Mesendoderm (in vitro differentiated cells): Measurements from ENCODE around the gene UBALD1.

Experiments used
- DNase-seq: peaks from one replicate; pipeline ENCODE4 v3.0.0; 2013
- H2AK5ac ChIP-seq: 2 replicates; pipeline ENCODE4 v1.6.1; 2013; ENCODE audit warnings: low read length, inconsistent platforms
- H2BK120ac ChIP-seq: 2 replicates; pipeline ENCODE4 v1.6.1; 2013; ENCODE audit warnings: low read depth, mild to moderate bottlenecking, low read length, moderate library complexity, mixed read lengths
- H2BK15ac ChIP-seq: replicated peaks from 2 replicates; pipeline ENCODE4 v1.6.1; 2013; ENCODE audit warnings: low read depth, mild to moderate bottlenecking, moderate library complexity
- H2BK5ac ChIP-seq: 2 replicates; pipeline ENCODE4 v1.6.1; 2013; ENCODE audit warnings: low read length, inconsistent platforms
- H3K18ac ChIP-seq: 2 replicates; pipeline ENCODE4 v1.6.1; 2013; ENCODE audit warnings: mild to moderate bottlenecking, low read length, mixed read lengths
- H3K23ac ChIP-seq: one replicate; pipeline ENCODE4 v1.6.1; 2013; ENCODE audit warnings: low read length
- H3K27ac ChIP-seq: 2 replicates; pipeline ENCODE4 v1.5.1; 2013; ENCODE audit warnings: low read depth, mild to moderate bottlenecking, inconsistent platforms, low read length, moderate library complexity
- H3K27me3 ChIP-seq: 2 replicates; pipeline ENCODE4 v1.6.1; 2013; ENCODE audit warnings: low read length, control low read depth, mild to moderate bottlenecking, inconsistent platforms; ENCODE audit not compliant: insufficient read depth, poor library complexity
- H3K36me3 ChIP-seq: 2 replicates; pipeline ENCODE4 v1.6.1; 2013; ENCODE audit warnings: low read length, inconsistent platforms; ENCODE audit not compliant: control insufficient read depth, insufficient read depth
- H3K4ac ChIP-seq: one replicate; pipeline ENCODE4 v1.6.1; 2013; ENCODE audit warnings: low read depth, mild to moderate bottlenecking, low read length, moderate library complexity
- H3K4me1 ChIP-seq: 2 replicates; pipeline ENCODE4 v1.6.1; 2013; ENCODE audit warnings: low read depth, low read length, inconsistent platforms; ENCODE audit not compliant: control insufficient read depth
- H3K4me2 ChIP-seq: 2 replicates; pipeline ENCODE4 v1.6.1; 2013; ENCODE audit warnings: low read length
- H3K4me3 ChIP-seq: 2 replicates; pipeline ENCODE4 v1.5.1; 2013; ENCODE audit warnings: mild to moderate bottlenecking, low read length
- H3K56ac ChIP-seq: one replicate; pipeline ENCODE4 v1.6.1; 2013; ENCODE audit warnings: low read length
- H3K79me1 ChIP-seq: 2 replicates; pipeline ENCODE4 v1.6.1; 2013; ENCODE audit warnings: low read length, inconsistent platforms
- H3K79me2 ChIP-seq: 2 replicates; pipeline ENCODE4 v1.6.1; 2013; ENCODE audit warnings: mild to moderate bottlenecking, low read length; ENCODE audit not compliant: control insufficient read depth, insufficient read depth
- H3K9ac ChIP-seq: 2 replicates; pipeline ENCODE4 v1.6.1; 2013; ENCODE audit warnings: low read length, inconsistent platforms
- H4K5ac ChIP-seq: one replicate; pipeline ENCODE4 v1.6.1; 2013; ENCODE audit warnings: low read length
- H4K8ac ChIP-seq: one replicate; pipeline ENCODE4 v1.6.1; 2013; ENCODE audit warnings: low read depth, mild to moderate bottlenecking, control low read depth, low read length, moderate library complexity
- WGBS: extraction: QIAGEN DNeasy Blood & Tissue Kit; methylation state at CpG from one replicate; pipeline ENCODE4 v1.1.7; 2013; ENCODE audit warnings: low lambda C conversion rate, missing lambda C conversion rate; ENCODE audit not compliant: insufficient coverage; ENCODE audit errors: extremely low coverage; 5-methylcytosine and 5-hydroxymethylcytosine counted together

Gene UBALD1

GRCh38 chr16:4659363-4660353, 45.0 kb upstream of the UBALD1 start:
- Histone ChIP-seq H3K56ac (no peak overlapping the region), H2BK15ac (no peak overlapping the region), H4K5ac (no peak overlapping the region), H3K4ac (no peak overlapping the region), H4K8ac (no peak overlapping the region), H3K18ac (no peak overlapping the region), H3K36me3 (peaks cover under 1% of the 10 kb centered on the region), H3K9ac (no peak overlapping the region), H3K79me1 (peaks cover 3% of the 10 kb centered on the region), H2AK5ac (no peak overlapping the region), H2BK120ac (no peak overlapping the region), H3K27ac (no peak overlapping the region), H3K4me2 (no peak overlapping the region), H3K79me2 (no peaks in the 10 kb centered on the region), H3K23ac (no peak overlapping the region), H2BK5ac (no peak overlapping the region), H3K27me3 (no peaks in the 10 kb centered on the region), H3K4me3 (no peak overlapping the region), H3K4me1 (no peaks in the 10 kb centered on the region)
- no peak for DNase-seq
- no CpG with 5 or more reads among the region's 29 CpGs for WGBS

- no peaks in the 10 kb centered on the region for H3K4me1 ChIP-seq
- H3K4me2 ChIP-seq, result no peak overlapping the region
- H3K18ac ChIP-seq, result no peak overlapping the region
- no CpG with 5 or more reads among the region's 25 CpGs for WGBS
- no peaks in the 10 kb centered on the region for H3K27me3 ChIP-seq
- no peak overlapping the region for H3K9ac ChIP-seq
- H3K23ac ChIP-seq, result no peak overlapping the region
- peaks cover 3% of the 10 kb centered on the region for H3K79me1 ChIP-seq
- H2BK5ac ChIP-seq, result no peak overlapping the region
- H3K4ac ChIP-seq, result no peak overlapping the region
- no peak overlapping the region for H4K5ac ChIP-seq
- no peak overlapping the region for H4K8ac ChIP-seq
- H3K79me2 ChIP-seq, result no peaks in the 10 kb centered on the region
- H2AK5ac ChIP-seq, result no peak overlapping the region
- H2BK120ac ChIP-seq, result no peak overlapping the region
- no peak overlapping the region for H3K27ac ChIP-seq
- H3K4me3 ChIP-seq, result no peak overlapping the region
- peak; percentile 19 for DNase-seq
- no peak overlapping the region for H3K56ac ChIP-seq
- no peak overlapping the region for H2BK15ac ChIP-seq
- no peaks in the 10 kb centered on the region for H3K36me3 ChIP-seq
Measured at GRCh38 chr16:4656695-4657686, 42.3 kb upstream of the UBALD1 start.

GRCh38 chr16:4656221-4656620, 41.5 kb upstream of the UBALD1 start:
- H3K4ac ChIP-seq, result no peak overlapping the region
- WGBS, result no CpG with 5 or more reads among the region's 12 CpGs
- DNase-seq, result no peak
- no peak overlapping the region for H2BK120ac ChIP-seq
- no peak overlapping the region for H3K4me3 ChIP-seq
- no peak overlapping the region for H3K56ac ChIP-seq
- H3K23ac ChIP-seq, result no peak overlapping the region
- H3K9ac ChIP-seq, result no peak overlapping the region
- no peaks in the 10 kb centered on the region for H3K79me1 ChIP-seq
- no peak overlapping the region for H4K5ac ChIP-seq
- H2BK15ac ChIP-seq, result no peak overlapping the region
- no peaks in the 10 kb centered on the region for H3K27me3 ChIP-seq
- H2AK5ac ChIP-seq, result no peak overlapping the region
- no peak overlapping the region for H3K4me2 ChIP-seq
- H3K36me3 ChIP-seq, result no peaks in the 10 kb centered on the region
- H3K18ac ChIP-seq, result no peak overlapping the region
- no peaks in the 10 kb centered on the region for H3K4me1 ChIP-seq
- H2BK5ac ChIP-seq, result no peak overlapping the region
- H4K8ac ChIP-seq, result no peak overlapping the region
- no peak overlapping the region for H3K27ac ChIP-seq
- no peaks in the 10 kb centered on the region for H3K79me2 ChIP-seq

GRCh38 chr16:4655801-4656200, 41.1 kb upstream of the UBALD1 start:
- H3K4me1 ChIP-seq, result no peaks in the 10 kb centered on the region
- no peak overlapping the region for H2BK5ac ChIP-seq
- no peak overlapping the region for H3K27ac ChIP-seq
- H3K9ac ChIP-seq, result no peak overlapping the region
- H3K79me1 ChIP-seq, result no peaks in the 10 kb centered on the region
- no peak overlapping the region for H4K5ac ChIP-seq
- H3K4ac ChIP-seq, result no peak overlapping the region
- H3K36me3 ChIP-seq, result no peaks in the 10 kb centered on the region
- WGBS, result no CpG with 5 or more reads among the region's 6 CpGs
- H4K8ac ChIP-seq, result no peak overlapping the region
- no peak overlapping the region for H3K4me2 ChIP-seq
- H2BK15ac ChIP-seq, result no peak overlapping the region
- H3K79me2 ChIP-seq, result no peaks in the 10 kb centered on the region
- no peak for DNase-seq
- no peak overlapping the region for H3K4me3 ChIP-seq
- no peak overlapping the region for H2AK5ac ChIP-seq
- H3K56ac ChIP-seq, result no peak overlapping the region
- H3K23ac ChIP-seq, result no peak overlapping the region
- H3K27me3 ChIP-seq, result no peaks in the 10 kb centered on the region
- no peak overlapping the region for H3K18ac ChIP-seq
- no peak overlapping the region for H2BK120ac ChIP-seq

GRCh38 chr16:4654964-4655590, 40.4 kb upstream of the UBALD1 start:
- H3K56ac ChIP-seq, result no peak overlapping the region
- H3K4me1 ChIP-seq, result no peaks in the 10 kb centered on the region
- H3K23ac ChIP-seq, result no peak overlapping the region
- H3K36me3 ChIP-seq, result no peaks in the 10 kb centered on the region
- H3K79me2 ChIP-seq, result no peaks in the 10 kb centered on the region
- H2BK5ac ChIP-seq, result no peak overlapping the region
- H2AK5ac ChIP-seq, result no peak overlapping the region
- no peaks in the 10 kb centered on the region for H3K27me3 ChIP-seq
- H4K5ac ChIP-seq, result no peak overlapping the region
- no peak overlapping the region for H3K27ac ChIP-seq
- H2BK120ac ChIP-seq, result no peak overlapping the region
- no peak overlapping the region for H2BK15ac ChIP-seq
- H3K79me1 ChIP-seq, result no peaks in the 10 kb centered on the region
- WGBS, result no CpG with 5 or more reads among the region's 12 CpGs
- no peak for DNase-seq
- H3K4me2 ChIP-seq, result no peak overlapping the region
- H3K4ac ChIP-seq, result no peak overlapping the region
- H3K9ac ChIP-seq, result no peak overlapping the region
- no peak overlapping the region for H3K18ac ChIP-seq
- no peak overlapping the region for H4K8ac ChIP-seq
- H3K4me3 ChIP-seq, result no peak overlapping the region
